ENCODE results near the gene NDUFS5. TPM values are rescaled to one million over a fixed set of nuclear protein-coding genes. Genes with fewer than 3 reads are reported as not detected.

Gene NDUFS5
- total and polyA plus RNA-seq, 7 experiments from 2014 or later: 95.1 to 715 (median 120) TPM

DNA sequence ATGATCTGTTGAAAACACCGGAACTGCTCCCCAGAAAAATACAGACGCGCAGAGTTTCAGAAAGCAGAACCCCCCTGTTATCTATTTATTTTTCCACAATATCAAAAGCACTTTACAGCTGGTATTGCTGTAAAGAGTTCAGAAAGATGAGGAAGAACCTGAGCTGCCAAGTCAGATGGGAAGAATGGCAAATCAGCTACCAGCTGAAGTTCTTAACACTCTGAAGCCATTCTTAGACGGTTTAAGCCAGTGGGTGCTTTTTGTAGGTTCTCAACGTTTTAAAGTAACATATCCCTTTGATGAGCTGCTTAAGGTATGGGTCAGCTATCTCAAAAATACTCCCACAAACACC lies 35.8 kb upstream of the NDUFS5 start:
- Histone ChIP-seq H3K27ac (ENCODE audit: low read depth, low read length) (peak overlapping the region; percentile 99), H3K36me3 (ENCODE audit: control insufficient read depth in 2 of 3, insufficient read depth in 3 of 3, low read length in 3 of 3) (no peaks in the 10 kb centered on the region), H3K27me3 (ENCODE audit: control insufficient read depth in 2 of 2, insufficient read depth in 2 of 2, low read length in 2 of 2) (no peaks in the 10 kb centered on the region), H3K4me3 (ENCODE audit: low read length) (peak overlapping the region; percentile 82), H3K4me1 (ENCODE audit: control insufficient read depth in 2 of 2, insufficient read depth in 2 of 2, low read length in 2 of 2) (peaks cover 8 to 26% of the 10 kb centered on the region in 2 donors), H3K9me3 (ENCODE audit: control insufficient read depth in 2 of 3, low read length in 3 of 3) (no peaks in the 10 kb centered on the region)
- intact Hi-C loops (cut with micrococcal nuclease): loop anchor here (5.0 to 10.0 kb wide), 3 partner anchors 118 to 207 kb away; partner anchors contain the start of gene MYCBP (in 1 of the 2)
- no peak for ATAC-seq
- POLR2A ChIA-PET: interaction anchor here (1.0 to 4.0 kb wide), 6 partner anchors 8 to 117 kb away, joined by 3 to 25 read pairs (median 5); partner anchors contain the start of genes MYCBP and NDUFS5
- Mint-ChIP-seq H3K9me3 (no peaks in the 10 kb centered on the region), H3K27me3 (peaks cover 0 to 7% (median 0%) of the 10 kb centered on the region in 5 donors), H3K4me3 (peak overlapping the region; percentile 76 to 95 (median 86)), H3K27ac (peak overlapping the region; percentile 84 to 95 (median 91)), H3K36me3 (peaks cover 0 to 14% (median 11%) of the 10 kb centered on the region in 5 donors), H3K4me1 (peaks cover 22 to 47% (median 37%) of the 10 kb centered on the region in 7 donors)
- CTCF ChIA-PET: interaction anchor here (0.7 kb wide), 1 partner anchor 102 kb away, joined by 3 read pairs; no protein-coding TSS in a partner anchor
- DNase-seq: no peak

DNA sequence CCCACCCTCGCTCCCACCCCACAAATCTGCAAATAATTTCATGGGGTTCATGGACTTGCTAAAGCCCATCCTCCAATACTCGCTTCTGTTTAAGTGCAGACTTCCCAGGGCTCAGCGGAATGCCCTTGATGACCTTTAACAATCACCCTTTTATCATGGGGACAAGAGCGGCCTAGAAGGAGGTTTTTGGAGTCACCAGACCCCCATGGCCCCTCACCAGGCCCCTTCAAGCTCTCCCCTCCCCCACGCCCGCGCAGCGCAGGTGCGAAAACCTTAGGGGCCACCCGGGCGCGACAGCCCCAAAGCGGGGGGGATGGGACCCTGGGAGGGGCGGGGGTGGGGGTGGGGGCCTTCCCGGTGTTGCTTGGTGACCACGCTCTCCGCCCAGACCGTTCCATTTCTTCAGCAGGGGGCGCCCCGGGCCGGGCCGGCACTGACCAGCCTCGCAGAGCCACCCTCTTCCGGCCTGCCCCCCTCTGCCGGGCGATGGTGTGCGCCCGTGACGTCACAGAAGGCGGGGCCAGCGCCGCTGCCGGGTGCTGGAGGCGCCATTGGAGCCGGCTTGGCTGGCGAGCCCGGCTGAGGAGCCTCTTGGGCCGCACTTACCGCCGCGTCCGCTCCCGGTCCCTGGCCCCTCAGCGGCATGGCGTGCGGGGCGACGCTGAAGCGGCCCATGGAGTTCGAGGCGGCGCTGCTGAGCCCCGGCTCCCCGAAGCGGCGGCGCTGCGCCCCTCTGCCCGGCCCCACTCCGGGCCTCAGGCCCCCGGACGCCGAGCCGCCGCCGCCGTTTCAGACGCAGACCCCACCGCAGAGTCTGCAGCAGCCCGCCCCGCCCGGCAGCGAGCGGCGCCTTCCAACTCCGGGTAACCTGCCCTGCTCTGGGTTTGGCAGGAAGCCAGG lies 35.2 kb upstream of the NDUFS5 start, which contains the start of gene AKIRIN1:
AKIRIN1 (plus strand) TSS at position 539 of the 900 bp plus-strand sequence; CDS start at position 644, 105 bp downstream.
- Histone ChIP-seq H3K27me3 (ENCODE audit: control insufficient read depth in 2 of 2, insufficient read depth in 2 of 2, low read length in 2 of 2) (no peaks in the 10 kb centered on the region), H3K9me3 (ENCODE audit: control insufficient read depth in 2 of 3, low read length in 3 of 3) (no peaks in the 10 kb centered on the region), H3K4me1 (ENCODE audit: control insufficient read depth in 2 of 2, insufficient read depth in 2 of 2, low read length in 2 of 2) (peaks cover 14 to 32% of the 10 kb centered on the region in 2 donors), H3K4me3 (ENCODE audit: low read length) (peak within 1 kb of the TSS; percentile 82), H3K27ac (ENCODE audit: low read depth, low read length) (peak within 1 kb of the TSS; percentile 99), H3K36me3 (ENCODE audit: control insufficient read depth in 2 of 3, insufficient read depth in 3 of 3, low read length in 3 of 3) (no peaks in the 10 kb centered on the region)
- DNase-seq (peak; percentile 82 to 100 (median 89)), ATAC-seq (peak; percentile 98)
- POLR2A ChIA-PET: interaction anchor here (1.0 to 4.0 kb wide), 5 partner anchors 9 to 118 kb away, joined by 3 to 25 read pairs (median 6); partner anchors contain the start of genes MYCBP and NDUFS5
- Mint-ChIP-seq H3K4me1 (peaks cover 24 to 52% (median 42%) of the 10 kb centered on the region in 7 donors), H3K27ac (peak within 1 kb of the TSS; percentile 84 to 95 (median 91)), H3K27me3 (peaks cover 0 to 4% (median 0%) of the 10 kb centered on the region in 5 donors), H3K9me3 (no peaks in the 10 kb centered on the region), H3K36me3 (peaks cover 0 to 16% (median 14%) of the 10 kb centered on the region in 5 donors), H3K4me3 (peak within 1 kb of the TSS; percentile 80 to 95 (median 90))
- CTCF ChIA-PET: interaction anchor here (0.7 kb wide), 1 partner anchor 101 kb away, joined by 3 read pairs; no protein-coding TSS in a partner anchor
- intact Hi-C loops (cut with micrococcal nuclease): loop anchor here (1.0 to 10.0 kb wide), 7 partner anchors 14 to 206 kb away; partner anchors contain the start of genes MYCBP (in 2 of the 2), NDUFS5 (in 2 of the 2) and RRAGC (in 2 of the 2)

DNA sequence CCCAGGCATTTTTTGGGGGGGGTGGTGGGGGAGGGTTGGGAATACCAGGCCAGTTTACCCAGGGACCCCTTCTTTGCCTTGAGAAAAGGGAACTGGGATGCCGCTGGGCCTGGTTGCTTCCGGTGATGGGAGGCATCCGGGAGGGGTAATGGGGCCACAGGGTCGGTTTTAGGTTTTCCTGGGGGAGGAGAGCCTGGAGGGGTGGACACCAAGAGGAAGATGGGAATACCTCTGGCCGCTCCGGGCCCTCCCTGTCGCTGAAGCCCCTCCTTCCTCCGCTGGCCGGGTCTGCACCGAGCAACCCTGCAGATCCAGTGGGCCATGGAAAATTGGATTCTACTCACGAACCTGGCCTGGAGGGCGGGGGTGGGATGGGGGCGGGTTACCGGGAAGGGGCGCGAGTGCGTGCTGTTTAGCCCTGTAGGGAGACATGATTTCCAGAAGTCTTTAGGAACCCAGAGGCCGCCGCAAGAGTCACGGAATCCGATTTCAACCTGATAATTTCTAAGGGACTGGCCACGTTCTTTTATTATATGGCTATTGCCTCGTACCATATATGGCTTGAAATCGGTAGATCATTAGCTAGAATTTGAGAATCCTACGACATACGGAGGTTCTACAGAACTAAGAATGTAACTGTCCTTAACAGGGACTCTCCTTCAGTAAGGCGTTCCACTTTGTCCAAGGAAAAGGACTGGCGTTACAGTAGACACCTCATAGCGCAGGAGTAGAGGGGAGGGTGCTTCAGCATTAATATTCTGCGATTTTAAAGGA lies 34.3 kb upstream of the NDUFS5 start:
- POLR2A ChIA-PET: interaction anchor here (0.6 to 4.0 kb wide), 8 partner anchors 10 to 119 kb away, joined by 3 to 25 read pairs (median 4); partner anchors contain the start of genes GJA9, MYCBP and NDUFS5

DNA sequence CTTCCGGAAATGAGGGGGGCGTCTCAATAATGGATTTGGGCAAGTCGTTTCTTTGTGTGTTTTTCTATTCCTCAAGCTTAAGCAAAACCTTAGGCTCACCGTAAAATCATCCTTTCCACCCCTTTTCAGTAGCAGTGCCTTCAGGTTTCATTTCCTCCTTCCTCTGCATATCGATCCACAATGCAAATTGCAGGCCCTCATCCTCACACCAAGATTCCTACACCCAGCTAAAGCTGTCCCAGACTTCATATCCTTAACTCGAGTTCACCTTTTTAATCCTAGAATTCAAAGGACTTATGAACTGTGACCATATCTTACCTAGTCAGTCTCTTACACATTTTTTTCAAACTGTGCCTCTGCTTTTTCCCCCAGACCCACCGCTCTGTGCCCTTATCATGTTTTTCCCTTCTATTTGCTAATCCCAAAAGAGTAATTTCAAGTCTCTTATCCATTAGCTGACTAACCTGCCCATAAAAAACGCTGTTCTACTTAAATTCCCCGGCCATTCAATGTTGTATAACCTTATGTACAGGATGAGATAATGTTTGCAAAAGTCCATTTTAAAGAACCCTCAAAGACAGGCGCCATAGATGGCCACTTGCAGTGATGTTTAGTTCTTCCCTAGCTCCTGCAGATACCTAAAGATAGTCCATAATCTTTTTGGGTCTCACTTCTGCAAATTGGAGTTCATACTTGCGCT lies 33.6 kb upstream of the NDUFS5 start:
- H3K27me3 Mint-ChIP-seq: no peaks in the 10 kb centered on the region
- H3K36me3 Mint-ChIP-seq: peaks cover 0 to 19% (median 15%) of the 10 kb centered on the region in 5 donors
- H3K27me3 ChIP-seq (ENCODE audit: control insufficient read depth in 2 of 2, insufficient read depth in 2 of 2, low read length in 2 of 2): no peaks in the 10 kb centered on the region
- H3K27ac ChIP-seq (ENCODE audit: low read depth, low read length): peak overlapping the region; percentile 99
- no peaks in the 10 kb centered on the region for H3K9me3 ChIP-seq (ENCODE audit: control insufficient read depth in 2 of 3, low read length in 3 of 3)
- H3K4me3 Mint-ChIP-seq: peak overlapping the region; percentile 80 to 95 (median 90)
- CTCF ChIA-PET: interaction anchor here (0.6 kb wide), 1 partner anchor 103 kb away, joined by 8 read pairs; no protein-coding TSS in a partner anchor
- peaks cover 25 to 48% of the 10 kb centered on the region in 2 donors for H3K4me1 ChIP-seq (ENCODE audit: control insufficient read depth in 2 of 2, insufficient read depth in 2 of 2, low read length in 2 of 2)
- H3K4me3 ChIP-seq (ENCODE audit: low read length): peak overlapping the region; percentile 82
- intact Hi-C loops (cut with micrococcal nuclease): loop anchor here (5.0 to 10.0 kb wide), 3 partner anchors 120 to 205 kb away; partner anchors contain the start of gene MYCBP (in 1 of the 2)
- no peaks in the 10 kb centered on the region for H3K36me3 ChIP-seq (ENCODE audit: control insufficient read depth in 2 of 3, insufficient read depth in 3 of 3, low read length in 3 of 3)
- POLR2A ChIA-PET: interaction anchor here (0.5 to 1.9 kb wide), 9 partner anchors 11 to 225 kb away, joined by 3 to 11 read pairs (median 3); partner anchors contain the start of genes GJA9, MYCBP and NDUFS5
- no peaks in the 10 kb centered on the region for H3K9me3 Mint-ChIP-seq
- no peak for ATAC-seq
- peak in 1 of 9 donors; percentile 4 for DNase-seq
- H3K27ac Mint-ChIP-seq: peak overlapping the region; percentile 36 to 91 (median 84)
- H3K4me1 Mint-ChIP-seq: peaks cover 31 to 68% (median 56%) of the 10 kb centered on the region in 7 donors

More for the DNA sequence above, 34.3 kb upstream of the NDUFS5 start:
- peak overlapping the region; percentile 99 for H3K27ac ChIP-seq (ENCODE audit: low read depth, low read length)
- DNase-seq (peak in 1 of 9 donors; percentile 30), ATAC-seq (no peak)
- peak overlapping the region; percentile 80 to 95 (median 90) for H3K4me3 Mint-ChIP-seq
- H3K27ac Mint-ChIP-seq: peak overlapping the region; percentile 36 to 91 (median 84)
- intact Hi-C loops (cut with micrococcal nuclease): loop anchor here (1.0 to 10.0 kb wide), 7 partner anchors 15 to 205 kb away; partner anchors contain the start of genes MYCBP (in 2 of the 2), NDUFS5 (in 2 of the 2) and RRAGC (in 2 of the 2)
- peaks cover 21 to 40% of the 10 kb centered on the region in 2 donors for H3K4me1 ChIP-seq (ENCODE audit: control insufficient read depth in 2 of 2, insufficient read depth in 2 of 2, low read length in 2 of 2)
- H3K4me3 ChIP-seq (ENCODE audit: low read length): peak overlapping the region; percentile 82
- peaks cover 0 to 19% (median 15%) of the 10 kb centered on the region in 5 donors for H3K36me3 Mint-ChIP-seq
- no peaks in the 10 kb centered on the region for H3K9me3 ChIP-seq (ENCODE audit: control insufficient read depth in 2 of 3, low read length in 3 of 3)
- no peaks in the 10 kb centered on the region for H3K9me3 Mint-ChIP-seq
- CTCF ChIA-PET: interaction anchor here (0.6 kb wide), 1 partner anchor 104 kb away, joined by 8 read pairs; no protein-coding TSS in a partner anchor
- H3K27me3 Mint-ChIP-seq: no peaks in the 10 kb centered on the region
- no peaks in the 10 kb centered on the region for H3K27me3 ChIP-seq (ENCODE audit: control insufficient read depth in 2 of 2, insufficient read depth in 2 of 2, low read length in 2 of 2)
- no peaks in the 10 kb centered on the region for H3K36me3 ChIP-seq (ENCODE audit: control insufficient read depth in 2 of 3, insufficient read depth in 3 of 3, low read length in 3 of 3)
- H3K4me1 Mint-ChIP-seq: peaks cover 26 to 61% (median 49%) of the 10 kb centered on the region in 7 donors

DNA sequence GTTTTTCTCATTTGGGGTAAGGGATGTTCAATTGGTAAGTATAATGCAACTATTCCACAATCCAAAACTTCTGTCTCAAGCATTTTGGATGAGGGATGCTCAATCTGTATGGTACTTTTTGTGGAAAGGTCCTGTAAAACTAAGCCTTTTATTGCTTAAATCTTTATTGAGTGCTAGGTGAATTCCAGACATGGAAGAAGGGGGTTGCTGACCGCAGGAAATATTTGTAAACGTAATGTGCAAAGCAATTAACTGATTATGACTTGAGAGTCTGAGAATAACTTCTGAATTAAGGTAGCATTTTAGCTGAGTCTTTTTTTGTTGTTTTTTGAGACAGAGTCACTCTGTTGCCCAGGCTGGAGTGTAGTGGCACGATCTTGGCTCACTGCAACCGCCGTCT lies 32.0 kb upstream of the NDUFS5 start:
- no peak overlapping the region for H3K27ac ChIP-seq (ENCODE audit: low read depth, low read length)
- peaks cover 0 to 6% (median 0%) of the 10 kb centered on the region in 3 experiments for H3K36me3 ChIP-seq (ENCODE audit: control insufficient read depth in 2 of 3, insufficient read depth in 3 of 3, low read length in 3 of 3)
- peaks cover 3 to 29% (median 27%) of the 10 kb centered on the region in 5 donors for H3K36me3 Mint-ChIP-seq
- no peak for ATAC-seq
- no peak overlapping the region for H3K4me3 ChIP-seq (ENCODE audit: low read length)
- no peaks in the 10 kb centered on the region for H3K27me3 ChIP-seq (ENCODE audit: control insufficient read depth in 2 of 2, insufficient read depth in 2 of 2, low read length in 2 of 2)
- no peak for DNase-seq
- POLR2A ChIA-PET: interaction anchor here (1.9 kb wide), 1 partner anchor 13 kb away, joined by 4 read pairs; no protein-coding TSS in a partner anchor
- H3K27ac Mint-ChIP-seq: peak overlapping the region in 7 of 9 donors; percentile 36 to 82 (median 67)
- no peaks in the 10 kb centered on the region for H3K27me3 Mint-ChIP-seq
- H3K9me3 ChIP-seq (ENCODE audit: control insufficient read depth in 2 of 3, low read length in 3 of 3): no peaks in the 10 kb centered on the region
- peaks cover 33 to 57% of the 10 kb centered on the region in 2 donors for H3K4me1 ChIP-seq (ENCODE audit: control insufficient read depth in 2 of 2, insufficient read depth in 2 of 2, low read length in 2 of 2)
- intact Hi-C loops (cut with micrococcal nuclease): loop anchor here (5.0 to 10.0 kb wide), 3 partner anchors 122 to 203 kb away; partner anchors contain the start of gene MYCBP (in 1 of the 2)
- CTCF ChIA-PET: no interaction called here
- peaks cover 34 to 83% (median 69%) of the 10 kb centered on the region in 7 donors for H3K4me1 Mint-ChIP-seq
- H3K4me3 Mint-ChIP-seq: peak overlapping the region in 9 of 10 donors; percentile 12 to 95 (median 41)
- no peaks in the 10 kb centered on the region for H3K9me3 Mint-ChIP-seq

All from naive thymus-derived CD4-positive, alpha-beta T cell (primary cell).